HG03095 (cell line): ENCODE data around the gene SLC16A13.
"Not testable (repeated sequence)": the region's sequence is repeated elsewhere in the genome, so short reads cannot be mapped to it uniquely, and the experiment has no call there.

Experiments
- ATAC-seq: cut with Tn5 transposase; IDR thresholded peaks from one replicate; pipeline ENCODE4 v1.9.1; 2021; ENCODE audit warnings: moderate library complexity; ENCODE audit not compliant: unreplicated experiment

The SLC16A13 gene

GRCh38 chr17:7027335-7027734, 8.5 kb upstream of the SLC16A13 start:
- ATAC-seq = no peak

DNA sequence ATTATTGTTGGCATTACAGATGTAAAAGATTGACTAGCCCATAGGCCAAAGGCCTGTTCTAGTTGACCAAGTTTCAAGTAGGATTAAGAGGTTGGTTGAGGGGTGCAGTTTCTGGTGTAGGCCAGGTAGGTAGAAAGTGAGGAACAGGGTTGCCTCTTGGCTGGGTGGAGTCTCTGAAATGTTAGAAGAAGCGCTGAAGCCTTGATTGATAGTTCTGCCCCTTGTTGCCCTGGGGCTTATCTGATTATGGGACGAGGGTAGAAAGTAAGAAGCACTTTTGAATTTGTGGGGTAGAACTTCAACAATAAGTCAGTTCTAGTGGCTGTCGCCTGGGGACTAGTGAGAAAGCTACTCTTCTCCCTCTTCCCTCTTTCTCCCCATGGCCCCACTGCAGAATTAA, 6.7 kb upstream of the SLC16A13 start:
- no peak for ATAC-seq

DNA sequence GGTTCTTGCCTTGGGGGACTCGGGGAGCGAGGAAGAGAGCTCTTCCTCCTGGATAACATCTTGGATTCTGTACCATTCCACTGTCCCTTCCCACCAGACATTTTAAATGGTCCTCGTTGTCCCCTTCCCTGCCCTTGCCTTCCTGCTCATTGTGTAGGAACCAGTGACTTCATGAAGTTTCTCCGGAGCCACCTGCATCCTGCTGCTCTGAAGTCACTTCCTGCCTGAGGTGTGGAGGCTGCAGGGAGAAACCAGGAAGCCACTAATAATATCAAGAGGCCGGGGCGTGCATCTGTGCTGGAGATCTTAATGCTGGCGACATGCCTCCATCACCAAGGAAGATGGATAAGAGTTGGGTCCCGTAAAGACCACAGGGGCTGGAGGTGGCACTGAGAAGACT, 6.2 kb upstream of the SLC16A13 start:
- no peak for ATAC-seq

GRCh38 chr17:7034955-7035590, 742 bp upstream of the SLC16A13 start:
- no peak for ATAC-seq

- no peak for ATAC-seq
Measured at GRCh38 chr17:7038025-7038862, 2.4 kb downstream of the SLC16A13 start.

DNA sequence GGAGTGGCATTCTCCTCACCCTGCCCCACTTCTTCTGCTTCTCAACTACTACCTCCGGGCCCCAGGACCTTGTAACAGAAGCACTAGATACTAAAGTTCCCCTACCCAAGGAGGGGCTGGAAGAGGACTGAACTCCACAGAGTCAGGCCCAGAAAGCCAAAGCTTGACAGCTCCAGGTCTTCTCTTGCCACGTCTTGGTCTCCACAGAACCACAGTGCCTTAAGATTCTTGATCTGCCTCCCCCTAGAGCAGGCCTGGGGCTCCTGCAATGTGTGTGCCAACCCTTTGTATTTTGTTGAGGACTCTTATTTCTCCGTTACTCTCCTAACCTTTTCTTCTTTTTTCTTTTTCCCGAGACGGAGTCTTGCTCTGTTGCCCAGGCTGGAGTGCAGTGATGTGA, 4.0 kb downstream of the SLC16A13 start:
- ATAC-seq = no peak

DNA sequence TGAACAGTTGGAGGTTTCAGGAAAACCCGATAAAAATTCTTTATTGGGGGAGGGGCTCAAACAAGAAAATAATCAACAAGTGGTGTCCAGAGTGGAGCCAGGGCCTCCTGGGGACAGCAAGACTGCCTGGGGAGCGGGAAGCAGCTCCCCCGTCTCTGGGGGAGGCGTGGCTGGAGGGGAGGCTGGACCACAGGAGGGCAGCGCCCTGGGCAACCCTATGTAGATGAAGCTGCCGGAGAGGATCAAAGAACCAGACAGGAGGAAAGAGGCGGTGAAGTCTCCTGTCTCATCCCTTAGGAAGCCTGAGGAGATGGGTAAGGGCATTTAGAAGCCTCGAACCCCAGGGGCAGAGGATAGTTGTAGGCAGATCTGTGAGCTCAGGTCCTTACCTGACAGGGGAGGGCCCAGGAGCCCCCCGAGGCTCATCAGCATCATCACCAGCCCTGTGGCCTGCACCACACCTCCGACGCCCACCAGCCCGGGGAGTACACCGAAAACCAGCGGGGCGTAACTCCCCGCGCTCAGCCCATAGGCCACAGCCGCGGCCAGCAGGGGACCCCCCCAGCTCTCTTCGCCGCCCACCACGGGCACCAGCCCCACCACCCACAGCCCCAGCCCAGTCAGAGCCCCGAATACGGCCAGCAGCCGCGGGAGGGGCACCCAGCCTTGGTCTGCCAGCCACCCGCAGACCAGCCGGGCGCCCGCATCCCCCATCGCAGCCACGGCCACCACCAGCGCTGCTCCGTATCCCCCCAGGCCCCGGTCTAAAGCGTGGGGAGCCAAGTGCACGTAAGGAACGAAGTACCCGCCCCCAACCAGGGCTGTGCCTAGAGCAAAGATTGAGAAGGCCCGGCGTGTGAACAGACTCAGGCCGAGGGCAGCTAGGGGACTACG, 6.0 kb downstream of the SLC16A13 start:
- ATAC-seq = no peak

DNA sequence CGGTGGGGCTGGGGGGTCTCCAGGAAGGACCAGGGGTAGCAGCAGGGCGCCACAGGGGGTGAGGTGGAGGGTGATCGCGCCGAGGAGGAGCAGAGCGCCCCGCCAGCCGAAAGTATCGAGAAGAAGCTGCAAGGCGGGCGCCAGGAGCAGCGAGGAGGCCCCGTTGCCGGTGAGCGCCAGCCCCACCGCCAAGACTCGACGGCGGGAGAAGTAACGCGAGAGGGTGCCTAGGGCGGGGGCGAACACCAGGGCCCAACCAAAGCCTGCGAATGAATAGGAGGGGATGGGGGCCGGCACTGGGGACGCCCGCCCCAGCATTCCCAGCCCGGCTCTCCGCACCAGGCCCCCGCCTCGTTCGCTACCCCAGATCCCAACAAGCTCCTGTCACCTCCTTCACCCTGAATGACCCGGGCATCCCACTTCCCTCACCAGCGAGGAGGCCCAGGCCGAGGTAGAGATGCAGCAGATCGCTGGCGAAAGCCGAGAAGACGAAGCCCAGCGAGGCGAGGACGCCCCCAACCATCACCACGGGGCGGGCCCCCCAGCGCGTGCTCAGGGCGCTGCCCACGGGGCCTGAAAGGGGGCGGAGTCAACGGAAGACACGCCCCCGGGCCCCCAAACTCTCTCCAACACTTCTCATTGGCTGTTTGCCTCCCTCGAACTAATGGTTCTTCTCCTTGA, 6.8 kb downstream of the SLC16A13 start:
- ATAC-seq = no peak

DNA sequence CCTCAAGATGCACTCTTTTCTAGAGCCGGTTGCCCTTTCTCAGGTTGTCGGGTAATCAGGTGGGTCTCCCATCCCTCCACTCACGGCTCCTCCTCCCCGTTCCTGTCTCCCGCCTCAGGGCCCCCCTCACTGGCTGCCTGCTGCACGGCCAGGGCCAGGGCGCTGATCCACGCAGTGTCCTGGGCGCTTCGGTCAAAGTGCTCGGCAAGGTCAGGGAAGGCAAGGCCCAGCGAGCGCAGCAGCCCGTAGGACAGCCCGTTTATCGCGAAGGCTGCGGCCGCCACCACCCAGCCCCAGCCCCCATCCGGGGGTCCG, 7.3 kb downstream of the SLC16A13 start:
- no peak for ATAC-seq

- ATAC-seq = no peak
Measured at GRCh38 chr17:7043497-7044198, 7.8 kb downstream of the SLC16A13 start, which contains the start of gene SLC16A11. TSS of gene SLC16A11 (minus strand) at chr17:7044092. CDS start at chr17:7043513, 579 bp downstream.

DNA sequence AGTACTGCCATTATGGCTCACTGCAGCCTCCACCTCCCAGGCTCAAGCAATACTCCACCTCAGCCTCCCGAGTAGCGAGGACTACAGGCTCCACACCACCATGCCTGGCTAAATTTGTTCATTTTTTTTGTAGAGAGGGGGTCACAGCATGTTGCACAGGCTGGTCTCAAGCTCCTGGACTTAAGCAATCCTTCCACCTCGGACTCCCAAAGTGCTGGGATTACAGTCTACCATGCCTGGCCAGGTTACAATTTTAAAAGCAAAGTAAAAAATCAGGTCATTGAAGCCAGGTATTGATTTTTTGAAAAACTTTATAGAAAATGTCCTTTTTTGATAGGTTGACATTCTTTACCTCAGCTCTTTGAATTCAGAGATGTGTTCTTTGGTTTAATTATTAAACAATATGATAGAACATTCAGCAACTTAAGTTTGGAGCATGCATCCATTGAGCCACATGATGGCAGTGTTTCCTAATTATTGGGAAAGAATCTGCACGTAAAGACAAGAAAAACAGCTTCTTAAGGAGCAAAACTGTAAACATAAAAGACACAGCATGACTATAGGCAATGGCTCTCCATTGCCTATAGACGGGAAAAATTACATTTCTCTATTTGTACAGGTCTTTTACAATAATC, 9.8 kb downstream of the SLC16A13 start:
- ATAC-seq = no peak

DNA sequence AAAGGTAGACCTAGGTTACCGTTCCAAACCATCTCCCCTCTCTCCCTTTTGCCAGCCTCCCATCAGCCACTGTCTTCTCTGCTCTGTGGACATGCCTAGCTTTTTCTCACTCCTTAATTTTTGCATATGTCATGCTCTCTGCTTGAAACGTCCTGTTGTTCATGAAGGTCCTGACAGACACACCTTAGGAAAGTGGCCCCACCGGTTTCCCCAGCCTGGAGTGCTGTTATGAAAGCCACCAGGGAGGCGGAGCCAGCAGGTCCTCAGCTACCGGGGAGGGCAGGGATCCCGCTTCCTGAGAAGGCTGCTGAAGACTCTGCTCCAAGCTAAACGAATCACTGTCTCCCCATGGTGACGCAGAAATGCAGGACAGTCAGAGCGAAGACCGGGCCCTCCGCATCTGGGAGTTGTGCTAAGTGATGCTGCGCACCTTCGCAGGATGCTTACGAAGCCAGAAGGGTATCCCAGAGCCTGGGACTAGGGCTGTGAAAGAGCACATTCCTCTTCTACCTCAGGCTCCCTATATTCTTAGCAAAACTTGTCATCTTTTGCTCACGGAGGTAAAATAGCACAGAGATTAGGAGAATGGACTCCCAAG, 10.4 kb downstream of the SLC16A13 start:
- ATAC-seq = no peak

DNA sequence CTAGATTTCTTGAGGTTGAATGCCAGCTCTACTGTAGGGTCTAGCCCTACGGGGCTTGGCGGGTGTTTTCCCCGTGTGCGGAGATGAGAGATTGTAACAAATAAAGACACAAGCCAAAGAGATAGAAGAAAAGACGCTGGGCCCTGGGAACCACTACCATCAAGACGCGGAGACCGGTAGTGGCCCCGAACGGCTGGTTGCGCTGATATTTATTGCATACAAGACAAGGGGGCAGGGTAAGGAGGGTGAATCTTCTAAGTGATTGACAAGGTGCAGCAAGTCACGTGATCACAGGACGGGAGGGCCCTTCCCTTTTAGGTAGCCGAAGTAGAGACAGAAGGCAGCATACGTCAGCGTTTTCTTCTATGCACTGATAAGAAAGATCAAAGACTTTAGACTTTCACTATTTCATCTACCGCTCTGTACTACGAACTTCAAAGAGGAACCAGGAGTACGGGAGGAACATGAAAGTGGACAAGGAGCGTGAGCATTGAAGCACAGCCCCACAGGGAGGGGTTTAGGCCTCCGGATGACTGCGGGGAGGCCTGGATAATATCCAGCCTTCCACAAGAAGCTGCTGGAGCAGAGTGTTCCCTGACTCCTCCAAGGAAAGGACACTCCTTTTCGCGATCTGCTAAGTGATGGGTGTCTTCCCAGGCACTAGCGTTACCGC, 11.0 kb downstream of the SLC16A13 start:
- ATAC-seq = not testable (repeated sequence)

GRCh38 chr17:7047566-7047965, 11.8 kb downstream of the SLC16A13 start:
- no peak for ATAC-seq

DNA sequence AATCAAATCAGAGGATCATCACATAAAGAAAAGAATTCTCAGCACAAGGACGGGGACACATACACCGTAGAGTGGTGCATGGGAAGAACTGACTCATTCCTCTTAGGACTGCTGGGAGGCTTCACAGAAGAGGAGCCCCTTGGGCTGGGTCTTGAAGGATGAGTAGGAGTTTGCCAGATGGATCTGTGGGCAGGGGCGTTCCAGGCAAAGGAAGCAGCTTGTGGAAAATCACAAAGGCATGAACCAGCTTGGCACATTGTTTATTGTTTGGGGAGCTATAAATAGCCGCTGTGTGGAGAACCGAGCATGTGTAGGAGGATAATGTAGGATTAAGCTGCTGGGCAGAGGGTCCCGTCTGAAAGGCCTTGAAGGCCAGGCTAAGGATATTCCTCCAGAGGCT, 13.2 kb downstream of the SLC16A13 start:
- ATAC-seq = no peak

GRCh38 chr17:7050583-7050982, 14.8 kb downstream of the SLC16A13 start:
- not testable (repeated sequence) for ATAC-seq

GRCh38 chr17:7056386-7056785, 20.6 kb downstream of the SLC16A13 start:
- no peak for ATAC-seq

DNA sequence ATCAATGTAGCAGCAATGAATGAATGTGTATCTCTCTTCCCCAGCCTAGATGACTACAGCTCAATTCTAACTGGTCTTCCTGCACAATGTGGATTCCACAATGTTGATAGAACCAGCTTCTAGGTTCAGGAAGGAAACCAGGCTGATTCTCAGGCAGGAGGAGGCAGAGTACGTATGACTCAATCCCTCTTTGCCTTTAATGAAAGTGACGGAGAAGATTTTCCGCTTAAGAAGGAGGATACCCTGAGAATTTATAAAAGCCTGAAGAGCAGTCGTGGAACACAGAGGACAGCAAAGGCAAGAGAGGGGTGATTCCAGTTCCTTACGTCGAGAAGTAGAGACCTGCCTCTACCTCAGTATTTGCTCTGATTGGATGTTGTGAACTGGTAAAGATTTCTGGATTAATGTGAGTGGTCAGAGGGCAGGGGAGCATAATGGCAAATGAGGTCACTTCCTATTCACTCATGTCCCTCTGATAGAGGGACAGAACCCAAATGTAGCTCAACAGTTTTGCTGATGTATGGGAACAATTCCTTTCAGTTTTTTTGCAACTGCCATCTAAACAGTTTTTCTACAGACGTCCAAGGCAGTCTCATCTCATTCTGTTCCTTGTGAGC, 23.1 kb downstream of the SLC16A13 start:
- no peak for ATAC-seq
